Medulla oblongata (tissue), 1 donor: ENCODE measurements around the gene BUD31.
"Not testable (repeated sequence)": the region's sequence is repeated elsewhere in the genome, so short reads cannot be mapped to it uniquely, and the experiment has no call there.

Source experiments
- DNase-seq: peaks from one replicate; pipeline ENCODE4 v3.0.0-alpha.2; 2015; ENCODE audit errors: extremely low spot score

The BUD31 gene

DNA sequence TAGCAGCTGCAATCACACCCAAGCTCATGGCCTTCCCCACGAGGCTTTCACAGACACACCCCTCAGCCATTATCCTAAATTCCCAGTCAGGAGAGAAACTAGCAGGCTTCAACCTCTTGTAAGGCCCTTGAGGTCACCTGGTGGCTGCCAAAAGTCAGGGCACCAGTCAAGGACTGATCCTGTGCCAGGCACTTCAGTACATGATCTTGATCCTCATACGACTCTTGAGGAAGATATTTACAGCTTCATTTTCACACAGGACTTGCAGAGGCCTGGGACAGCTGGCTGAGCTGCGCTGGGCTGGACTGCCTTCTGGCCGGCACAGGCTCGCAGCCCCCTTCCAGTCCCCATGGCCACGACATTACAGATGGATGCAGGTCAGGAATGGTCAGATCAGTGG is 9.2 kb upstream of the BUD31 start:
- DNase-seq = no peak

DNA sequence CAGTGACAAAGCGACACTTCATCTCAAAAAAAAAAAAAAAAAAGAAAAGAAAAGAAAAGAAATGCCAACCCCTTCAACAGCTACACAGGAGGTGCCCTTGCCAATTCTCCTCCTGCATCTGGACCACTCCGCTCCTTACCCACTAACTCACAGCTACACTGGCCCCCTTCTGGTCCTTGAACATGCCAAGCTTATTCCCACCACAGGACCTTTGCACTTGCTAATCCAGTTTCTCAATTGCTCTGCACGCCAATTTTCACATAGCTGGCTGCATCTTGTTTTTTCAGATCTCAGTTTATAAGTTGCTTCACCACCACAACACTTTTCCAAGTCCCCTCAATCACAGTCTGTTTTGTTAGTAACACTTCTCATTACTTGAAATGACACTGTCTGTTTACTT is 5.9 kb upstream of the BUD31 start:
- no peak for DNase-seq

DNA sequence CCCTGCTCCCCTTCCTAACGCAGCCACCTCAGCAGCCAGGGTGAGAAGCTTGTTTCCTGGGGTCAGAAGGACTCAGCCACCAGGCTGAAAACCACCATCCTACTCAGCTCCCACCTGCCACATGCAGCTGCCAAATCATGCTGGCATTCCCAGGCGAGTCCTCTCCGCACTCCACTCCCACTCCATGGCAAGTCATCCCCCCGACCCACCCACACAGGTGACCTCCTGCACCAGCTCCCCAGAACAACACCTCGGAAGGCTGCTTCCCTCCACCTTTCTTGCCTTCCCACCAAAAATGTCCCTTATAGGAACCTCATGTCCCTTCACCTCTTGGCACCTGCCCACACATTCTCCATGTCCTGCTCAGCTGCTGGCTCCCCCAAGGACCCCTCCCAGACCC is 5.0 kb upstream of the BUD31 start:
- no peak for DNase-seq

DNA sequence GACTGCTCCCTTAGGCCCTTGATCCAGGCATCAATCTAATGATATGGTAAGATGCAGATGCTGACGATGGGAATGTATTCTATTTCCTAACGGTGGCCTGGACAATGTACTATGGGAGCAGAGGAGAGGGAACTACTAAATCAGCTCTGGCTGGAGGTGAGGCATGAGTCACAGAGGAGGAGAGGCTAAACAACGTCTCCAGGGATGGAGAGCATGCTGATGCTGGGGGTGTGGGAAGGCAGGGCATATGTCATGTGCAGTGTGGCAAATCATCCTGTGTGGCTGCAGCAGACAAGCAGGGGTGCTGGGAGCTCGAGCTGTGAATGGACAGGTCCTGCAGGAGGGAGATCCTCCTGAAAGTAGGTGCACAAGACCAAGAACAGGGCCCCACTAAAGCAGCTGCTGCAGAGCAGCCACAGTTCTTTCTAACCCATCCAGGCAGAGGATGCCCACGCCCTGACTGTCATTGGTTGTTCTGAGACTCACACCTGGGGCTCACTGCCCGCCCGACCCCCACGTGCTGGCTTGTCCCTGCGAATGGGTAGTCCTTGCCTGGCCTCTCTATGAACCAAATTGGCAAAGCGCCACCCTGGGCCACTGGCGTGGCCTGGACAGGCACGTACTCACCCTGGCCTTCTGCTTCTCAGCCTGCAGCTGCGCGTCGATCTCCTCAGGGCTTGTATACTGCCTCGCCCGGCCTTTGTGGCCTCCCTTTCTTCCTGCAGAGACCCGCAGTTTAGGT is 4.4 kb upstream of the BUD31 start:
- no peak for DNase-seq

DNA sequence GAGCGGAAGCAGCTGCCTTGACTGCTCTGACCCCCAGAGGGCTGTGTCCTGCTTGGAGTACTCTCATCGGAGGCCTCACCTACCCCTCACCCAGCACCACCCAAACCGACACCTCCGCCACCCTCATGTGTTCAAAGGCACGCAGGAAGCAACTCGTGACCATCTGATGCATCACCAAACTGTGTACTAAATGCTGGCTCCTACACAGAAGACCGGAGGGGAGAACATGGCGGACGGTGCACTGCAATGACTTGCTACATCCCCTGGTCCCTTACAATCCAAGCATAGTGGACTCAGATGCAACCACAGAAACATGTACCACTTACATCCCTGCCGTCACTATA is 3.8 kb upstream of the BUD31 start:
- DNase-seq = no peak

DNA sequence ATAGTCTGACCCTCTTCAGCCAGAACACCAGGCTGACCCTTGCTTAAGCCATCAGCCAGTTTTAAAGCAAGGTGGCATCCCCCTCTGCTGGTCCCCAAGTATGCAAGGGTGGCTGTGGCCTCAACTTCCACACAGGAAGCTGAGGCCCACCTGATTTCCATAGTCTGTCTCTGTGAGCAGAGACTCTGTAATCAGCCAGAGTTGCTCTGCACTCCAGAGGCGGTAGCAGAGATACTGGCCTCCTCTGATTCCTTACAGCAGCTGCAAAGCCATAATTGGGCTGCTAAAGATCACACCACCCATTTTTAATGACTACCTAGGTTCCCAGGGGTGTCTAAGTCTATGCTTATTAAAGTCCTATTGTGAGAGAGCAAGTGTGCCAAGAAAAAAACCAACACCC is 2.2 kb upstream of the BUD31 start:
- DNase-seq = no peak

DNA sequence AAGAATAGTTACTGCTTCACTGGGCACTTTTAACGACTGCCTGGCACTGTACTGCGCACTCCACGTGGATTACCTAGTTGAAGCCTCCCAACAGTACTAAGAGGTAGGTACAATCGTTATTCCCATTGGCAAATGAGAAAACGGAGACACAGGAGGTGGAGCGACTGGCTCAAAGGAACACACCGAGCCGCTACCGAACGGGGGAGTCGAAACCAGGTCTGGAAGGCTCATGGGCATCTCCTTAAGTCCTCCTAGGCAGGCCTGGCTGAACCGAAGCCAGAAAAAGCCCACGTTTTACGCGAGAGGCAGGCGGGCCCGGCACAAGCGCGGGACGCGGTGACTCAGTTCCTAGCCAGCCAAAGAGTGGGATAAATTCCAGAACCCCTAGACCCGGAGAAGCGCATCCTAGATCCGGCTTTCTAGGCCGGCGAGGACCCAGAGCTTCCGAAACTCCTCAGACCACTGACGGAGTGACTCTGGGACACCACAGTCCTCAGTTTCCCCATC is 844 bp upstream of the BUD31 start:
- DNase-seq = no peak

DNA sequence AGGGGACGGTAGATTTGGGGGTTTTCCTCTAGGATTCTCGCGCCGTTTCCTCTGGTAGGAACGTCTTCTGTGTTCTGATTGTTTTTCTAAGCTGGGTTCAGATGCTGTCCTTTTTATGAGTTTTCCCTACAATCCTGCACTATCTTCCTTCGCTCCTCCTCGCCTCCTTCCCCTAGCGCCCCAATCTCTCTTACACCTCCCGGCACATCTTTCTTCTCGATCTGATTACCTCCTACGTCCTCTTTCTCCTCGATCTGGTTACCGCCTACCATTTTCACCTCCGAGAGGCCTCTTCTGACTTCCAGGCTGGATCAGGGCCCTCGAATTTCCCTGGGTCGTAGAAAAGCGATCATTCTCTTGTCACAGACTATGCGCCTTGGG is 413 bp downstream of the BUD31 start:
- peak; percentile 17 for DNase-seq

DNA sequence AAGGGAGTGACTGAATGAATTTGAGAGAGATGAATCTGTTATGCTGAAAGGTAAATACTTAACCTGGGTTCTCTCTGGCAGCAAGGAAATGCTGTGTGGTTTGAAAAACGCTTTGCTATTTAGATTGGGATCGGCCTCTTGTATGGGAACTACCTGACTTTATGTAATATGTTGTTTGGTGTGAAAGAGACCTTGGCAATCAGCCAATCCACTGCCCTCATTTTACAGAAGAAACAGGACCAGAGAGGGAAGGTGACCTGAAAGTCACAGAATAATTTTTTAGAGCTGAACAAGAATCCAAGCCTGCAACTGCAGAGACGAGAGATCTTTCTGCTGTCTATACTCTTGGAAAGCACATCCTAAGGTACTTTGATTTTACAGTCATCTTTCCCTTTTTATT is 1.0 kb downstream of the BUD31 start:
- DNase-seq = no peak

DNA sequence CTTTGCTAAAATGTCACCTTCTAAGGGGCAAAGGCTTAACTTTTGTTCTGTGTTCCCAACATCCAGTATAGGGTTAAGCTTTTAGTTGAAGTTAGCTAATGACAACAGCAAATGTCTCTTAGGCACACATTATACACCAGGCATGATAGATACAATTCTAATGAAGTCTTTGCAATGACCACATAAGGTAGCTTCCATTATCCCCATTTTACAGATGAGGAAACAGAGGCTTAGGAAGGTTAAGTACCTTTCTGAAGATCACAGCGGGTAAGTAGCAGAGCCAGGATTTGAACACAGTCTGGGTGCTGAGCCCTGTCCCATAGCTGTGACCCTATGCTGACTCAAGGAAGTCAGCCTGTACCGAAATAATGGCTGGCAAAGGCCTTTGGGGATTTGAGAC is 1.9 kb downstream of the BUD31 start:
- no peak for DNase-seq

DNA sequence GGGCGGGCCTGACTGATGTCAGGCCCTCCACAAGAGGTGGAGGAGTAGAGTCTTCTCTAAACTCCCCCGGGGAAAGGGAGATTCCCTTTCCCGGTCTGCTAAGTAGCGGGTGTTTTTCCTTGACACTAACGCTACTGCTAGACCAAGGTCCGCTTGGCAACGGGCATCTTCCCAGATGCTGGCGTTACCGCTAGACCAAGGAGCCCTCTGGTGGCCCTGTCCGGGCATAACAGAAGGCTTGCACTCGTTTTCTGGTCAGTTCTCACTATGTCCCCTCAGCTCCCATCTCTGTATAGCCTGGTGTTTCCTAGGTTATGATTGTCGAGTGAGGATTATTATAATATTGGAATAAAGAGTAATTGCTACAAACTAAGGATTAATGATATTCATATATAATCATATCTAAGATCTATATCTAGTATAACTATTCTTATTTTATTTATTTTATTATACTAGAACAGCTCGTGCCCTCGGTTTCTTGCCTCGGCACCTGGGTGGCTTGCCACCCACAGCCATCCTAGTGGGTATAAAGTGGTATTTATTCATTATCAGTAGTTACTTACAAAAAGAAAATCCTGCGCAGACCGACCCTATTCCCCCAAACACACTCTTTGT is 6.9 kb downstream of the BUD31 start:
- peak; percentile 35 for DNase-seq

DNA sequence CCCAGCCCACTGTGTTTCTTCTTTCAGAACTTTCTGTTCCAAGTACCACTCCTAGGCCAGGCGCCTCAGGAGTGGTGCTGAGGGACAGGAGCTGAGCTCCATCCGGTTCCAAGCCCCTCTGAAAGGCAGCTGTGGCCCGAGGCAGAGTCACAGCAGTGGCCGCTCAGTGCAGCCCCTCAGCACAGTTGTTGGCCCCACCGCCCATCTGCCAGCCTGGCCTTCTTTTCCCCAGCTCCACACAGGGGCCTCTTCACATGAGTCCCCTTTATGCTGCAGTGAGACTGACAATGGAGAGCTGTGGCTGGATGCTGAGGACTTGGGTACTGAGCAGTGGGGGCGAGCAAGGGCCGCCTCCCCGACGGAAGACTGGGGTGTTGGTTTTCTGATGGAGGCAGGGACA is 9.5 kb downstream of the BUD31 start:
- DNase-seq = no peak

DNA sequence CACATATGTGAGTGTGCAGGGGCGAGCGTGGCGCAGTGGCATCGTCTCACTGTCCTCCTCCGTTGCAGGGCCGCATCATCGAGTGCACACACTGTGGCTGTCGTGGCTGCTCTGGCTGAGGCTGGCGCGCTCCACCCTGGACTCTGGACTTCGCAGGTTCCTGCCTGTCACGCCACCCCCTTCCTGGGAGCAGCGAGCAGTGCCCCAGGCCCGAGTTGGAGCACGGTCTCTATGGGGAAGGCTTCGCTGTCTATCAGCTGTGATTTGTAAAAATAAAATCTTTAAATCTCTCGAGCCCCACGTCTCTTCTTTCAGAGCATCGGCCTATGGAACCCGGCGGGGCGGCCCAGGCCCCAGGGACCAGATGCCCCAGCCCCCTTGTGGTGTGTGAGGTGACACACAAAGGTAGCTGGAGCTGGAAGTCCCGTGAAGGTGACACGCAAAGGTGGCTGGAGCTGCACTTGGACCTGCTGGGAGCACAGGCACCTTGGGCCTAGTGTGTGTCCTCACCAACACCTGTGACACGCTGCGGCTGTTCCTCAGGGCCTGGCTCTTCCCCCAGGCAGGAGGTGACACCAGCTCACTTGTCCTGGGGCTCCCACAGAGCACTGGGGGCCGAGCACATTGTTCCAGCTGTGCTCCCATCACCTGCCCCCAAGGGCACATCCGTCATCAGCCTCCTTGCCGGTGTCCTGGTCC is 10.7 kb downstream of the BUD31 start:
- DNase-seq = no peak

DNA sequence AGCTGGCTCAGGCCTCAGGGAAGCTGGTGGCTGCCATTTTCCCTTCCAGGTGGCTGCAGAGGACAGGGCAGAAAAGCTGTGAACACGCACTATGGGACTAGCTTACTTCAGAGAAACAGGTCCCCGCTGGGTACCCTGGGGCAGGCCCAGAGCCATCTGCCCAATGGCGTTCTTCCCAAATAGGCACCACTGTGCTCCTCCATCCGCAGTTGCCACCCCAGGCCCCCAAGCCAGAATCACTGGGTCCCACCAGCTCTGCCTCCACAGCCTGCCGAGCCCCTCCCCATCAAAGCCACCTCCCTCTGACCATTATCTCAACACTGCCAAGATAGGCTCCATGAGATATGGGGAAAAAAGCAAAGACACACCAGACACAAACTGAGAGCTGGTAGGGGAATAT is 11.4 kb downstream of the BUD31 start:
- DNase-seq = no peak

DNA sequence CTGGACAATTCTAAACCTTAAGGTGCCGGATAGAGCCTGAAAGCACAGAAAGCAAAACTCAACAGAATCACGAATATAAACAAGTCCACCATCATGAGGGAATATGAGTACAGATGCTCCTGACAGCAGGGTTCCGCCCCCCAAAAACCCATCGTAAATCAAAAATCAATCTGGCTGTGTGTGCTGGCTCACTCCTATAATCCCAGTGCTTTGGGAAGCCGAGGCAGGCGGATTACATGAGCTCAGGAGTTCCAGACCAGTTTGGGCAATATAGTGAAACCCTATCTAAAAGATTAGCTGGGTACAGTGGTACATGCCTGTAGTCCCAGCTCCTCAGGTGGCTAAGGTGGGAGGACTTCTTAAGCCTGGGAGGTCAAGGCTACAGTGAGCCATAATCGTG is 12.2 kb downstream of the BUD31 start:
- no peak for DNase-seq

DNA sequence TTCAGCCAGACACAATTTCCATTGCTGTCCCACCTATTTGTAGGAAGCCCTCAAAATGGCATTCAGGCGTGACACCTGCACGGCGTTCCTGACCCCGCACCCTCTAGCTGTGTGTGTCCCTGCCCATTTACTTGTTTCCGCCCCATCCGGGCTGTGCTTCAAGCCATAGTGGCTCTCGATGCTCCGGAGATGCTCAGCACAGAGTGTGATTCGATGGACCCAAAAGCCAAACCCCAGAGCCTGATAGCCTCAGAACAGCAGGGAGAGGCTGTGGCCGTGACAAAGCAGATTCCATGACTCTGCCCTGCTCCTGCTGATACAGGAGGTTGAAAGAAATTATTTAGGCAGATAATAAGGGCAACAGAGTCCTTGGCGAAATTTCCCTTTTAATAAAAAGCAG is 13.4 kb downstream of the BUD31 start:
- DNase-seq = no peak

DNA sequence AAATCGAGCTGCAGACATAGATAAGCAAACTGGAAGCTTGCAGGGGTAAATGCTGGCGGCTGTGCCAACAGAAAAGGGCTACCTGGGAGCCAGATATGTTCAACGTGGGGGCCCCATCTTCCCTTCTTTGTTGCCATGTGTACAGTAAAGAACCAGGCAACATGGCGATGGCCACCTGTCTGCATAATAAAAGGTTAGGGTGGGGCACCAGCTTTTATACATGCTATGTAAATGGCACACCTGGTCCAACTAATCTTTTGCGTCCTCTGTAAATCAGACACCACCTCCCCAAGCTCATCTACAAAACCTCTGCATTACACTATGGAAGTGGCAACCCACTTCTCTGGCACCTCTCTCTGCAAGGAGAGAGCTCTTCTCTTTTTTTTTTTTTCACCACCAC is 13.9 kb downstream of the BUD31 start:
- no peak for DNase-seq

DNA sequence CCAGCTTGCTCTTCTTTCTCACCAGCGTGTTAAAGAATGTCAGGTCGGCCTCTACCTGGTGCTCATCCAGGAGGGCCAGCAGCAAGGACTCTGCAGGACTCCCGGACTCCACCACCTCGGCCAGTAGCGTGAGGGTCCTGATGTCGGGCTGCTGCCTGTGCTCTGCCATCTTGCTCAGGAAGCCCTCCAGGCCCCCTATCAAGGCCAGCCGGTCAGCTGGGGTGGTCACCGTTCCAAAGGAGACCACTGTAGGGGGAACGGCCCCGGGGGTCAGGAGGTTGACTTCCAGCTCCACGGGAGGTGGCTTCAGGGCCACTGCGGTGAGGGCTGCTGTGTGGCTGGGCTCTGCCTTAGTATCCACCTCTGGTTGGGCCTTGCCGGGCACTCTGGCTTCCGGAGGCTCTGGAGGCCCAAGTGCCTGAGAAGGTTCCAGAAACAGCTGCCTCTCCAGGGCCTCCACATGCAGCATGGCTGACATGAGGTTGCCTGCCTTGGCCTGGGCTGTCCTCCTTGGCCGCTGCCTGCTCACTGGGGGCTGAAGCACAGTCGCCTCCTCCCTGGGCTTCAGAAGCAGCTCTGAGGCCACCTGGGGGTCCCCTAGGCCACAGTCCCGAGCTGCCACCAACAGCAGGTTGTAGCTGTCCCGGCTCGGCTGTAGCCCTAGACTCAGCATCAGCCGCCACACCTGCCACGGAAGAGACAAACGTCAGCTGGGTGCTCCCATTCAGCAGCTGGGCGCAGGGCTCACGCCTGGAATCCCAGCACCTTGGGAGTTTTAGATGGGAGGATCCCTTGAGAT is 16.4 kb downstream of the BUD31 start:
- no peak for DNase-seq

DNA sequence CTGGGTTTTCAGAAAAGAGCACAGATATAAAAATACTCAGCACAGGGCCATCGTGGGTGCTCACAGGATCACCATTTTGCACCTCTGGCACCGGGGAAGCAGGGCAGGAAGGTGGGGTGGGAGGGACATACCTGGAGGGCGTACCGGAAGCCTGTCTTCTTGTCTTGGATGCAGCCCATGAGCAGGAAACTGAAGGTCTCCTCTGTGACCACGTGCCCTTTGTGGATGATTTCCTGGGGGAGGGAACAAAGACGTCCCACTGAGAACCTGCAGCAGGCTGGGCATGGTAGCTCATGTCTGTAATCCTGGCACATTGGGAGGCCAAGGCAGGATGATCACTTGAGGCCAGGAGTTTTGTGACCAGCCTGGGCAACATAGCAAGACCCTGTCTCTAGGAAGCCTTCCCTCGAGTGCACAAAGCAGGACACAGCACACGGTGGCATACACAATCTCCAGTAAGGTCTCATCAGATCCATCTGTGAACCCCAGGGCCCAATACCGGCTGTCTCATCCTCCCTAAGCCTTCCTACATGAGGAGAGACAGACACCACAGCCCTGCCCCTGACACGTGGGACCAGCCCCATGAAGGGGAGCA is 20.3 kb downstream of the BUD31 start:
- DNase-seq = no peak

DNA sequence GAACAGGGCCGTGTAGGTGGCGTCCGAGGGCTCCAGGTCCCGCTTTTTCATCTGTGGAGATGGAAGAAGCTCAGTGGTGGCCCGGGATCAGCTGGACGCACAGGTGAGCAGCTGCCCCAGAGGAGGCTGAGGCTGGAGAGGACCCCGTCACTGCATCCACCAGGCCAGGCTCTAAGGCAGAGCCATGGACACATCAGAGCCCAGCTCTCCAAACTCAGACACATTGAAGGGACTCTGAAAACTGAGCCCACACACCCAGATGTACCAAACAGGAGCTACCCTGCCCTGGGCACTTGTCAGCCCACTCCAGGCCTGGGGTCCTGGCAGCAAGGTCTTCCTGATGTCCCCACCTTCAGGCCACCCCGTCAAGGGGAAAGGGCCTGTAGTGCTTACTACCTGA is 21.0 kb downstream of the BUD31 start:
- no peak for DNase-seq

DNA sequence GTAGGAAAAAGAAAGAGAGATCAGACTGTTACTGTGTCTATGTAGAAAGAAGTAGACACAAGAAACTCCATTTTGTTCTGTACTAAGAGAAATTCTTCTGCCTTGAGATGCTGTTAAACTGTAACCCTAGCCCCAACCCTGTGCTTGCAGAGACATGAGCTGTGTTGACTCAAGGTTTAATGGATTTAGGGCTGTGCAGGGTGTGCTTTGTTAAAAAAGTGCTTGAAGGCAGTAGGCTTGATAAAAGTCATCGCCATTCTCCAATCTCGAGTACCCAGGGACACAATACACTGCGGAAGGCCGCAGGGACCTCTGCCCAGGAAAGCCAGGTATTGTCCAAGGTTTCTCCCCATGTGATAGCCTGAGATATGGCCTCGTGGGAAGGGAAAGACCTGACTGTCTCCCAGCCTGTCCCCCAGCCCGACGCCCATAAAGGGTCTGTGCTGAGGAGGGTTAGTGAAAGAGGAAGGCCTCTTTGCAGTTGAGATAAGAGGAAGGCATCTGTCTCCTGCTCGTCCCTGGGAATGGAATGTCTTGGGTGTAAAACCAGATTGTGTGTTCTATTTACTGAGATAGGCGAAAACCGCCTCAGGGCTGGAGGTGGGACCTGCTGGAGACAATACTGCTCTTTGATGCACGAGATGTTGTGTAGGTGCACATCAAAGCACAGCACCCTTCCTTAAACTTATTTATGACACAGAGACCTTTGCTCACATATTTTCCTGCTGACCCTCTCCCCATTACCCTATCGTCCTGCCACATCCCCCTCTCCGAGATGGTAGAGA is 23.2 kb downstream of the BUD31 start:
- not testable (repeated sequence) for DNase-seq
